Adipose tissue (tissue), 3 donors: Measurements from ENCODE around the gene ME3. TPM values are rescaled to one million over a fixed set of nuclear protein-coding genes. Genes with fewer than 3 reads are reported as not detected.

Experiments
- H3K27ac ChIP-seq: one replicate; pipeline ENCODE4 v1.5.1; 2013; ENCODE audit warnings: low read depth, low read length
- WGBS, 3 donors: extraction: QIAGEN DNeasy Blood & Tissue Kit; methylation state at CpG; one replicate each; pipeline ENCODE4 v1.1.7; 2013; 5-methylcytosine and 5-hydroxymethylcytosine counted together
- polyA plus RNA-seq, 3 donors: library from polyadenylated mRNA; stranded (reverse); fragments of 200-250 nt; gene quantifications; one replicate each; pipeline ENCODE4 v1.2.3, GENCODE V29; 2013
- donor health status: healthy with polysubstance abuse.
- donor health status: Bipolar disorder and iron deficiency.
- donor health status: healthy.

ME3 gene
- polyA plus RNA-seq, 3 donors = 7.6 to 29.4 (median 14.5) TPM

DNA sequence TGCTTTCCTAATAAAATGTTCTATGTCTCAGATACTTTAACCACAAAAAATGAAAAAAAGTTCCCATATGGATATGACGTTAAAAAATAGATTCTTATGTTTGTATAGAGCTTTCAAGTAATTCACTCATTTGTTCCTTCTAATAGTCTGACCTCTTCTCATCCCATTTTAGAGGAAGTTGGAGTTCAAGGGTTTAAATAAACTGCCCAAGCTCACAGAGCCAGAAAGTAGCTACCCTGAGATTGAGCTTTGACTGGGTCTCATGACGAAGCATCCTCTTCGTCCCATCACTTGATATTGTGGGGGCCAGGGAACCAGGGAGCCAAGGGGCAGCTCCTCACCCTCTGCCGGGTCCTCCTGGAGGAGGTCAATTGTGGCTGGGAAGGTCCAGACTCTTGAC lies 181.4 kb downstream of the ME3 start:
- no peak overlapping the region for H3K27ac ChIP-seq
- 82 to 87% (median 85%) methylated on average over 4 of the region's 4 CpGs for WGBS, 3 donors

DNA sequence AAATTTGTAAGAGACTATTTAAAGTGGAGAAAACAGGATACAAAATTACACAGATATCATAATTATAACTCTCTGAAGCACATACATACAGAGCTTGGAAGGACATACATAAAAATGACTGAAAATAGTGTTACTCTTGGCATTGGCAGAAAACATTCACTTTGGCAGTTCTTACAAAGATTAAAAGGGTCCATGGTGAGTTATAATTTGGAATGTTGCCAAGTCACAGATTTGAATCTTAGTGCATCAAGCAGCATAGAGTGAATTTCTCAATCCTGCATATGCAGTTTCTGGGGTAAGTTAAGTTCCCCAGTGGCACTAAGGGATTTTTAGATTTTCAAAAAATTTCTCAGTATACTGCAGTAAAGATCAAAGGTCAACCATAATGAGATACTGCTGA lies 181.8 kb downstream of the ME3 start:
- H3K27ac ChIP-seq = no peak overlapping the region

DNA sequence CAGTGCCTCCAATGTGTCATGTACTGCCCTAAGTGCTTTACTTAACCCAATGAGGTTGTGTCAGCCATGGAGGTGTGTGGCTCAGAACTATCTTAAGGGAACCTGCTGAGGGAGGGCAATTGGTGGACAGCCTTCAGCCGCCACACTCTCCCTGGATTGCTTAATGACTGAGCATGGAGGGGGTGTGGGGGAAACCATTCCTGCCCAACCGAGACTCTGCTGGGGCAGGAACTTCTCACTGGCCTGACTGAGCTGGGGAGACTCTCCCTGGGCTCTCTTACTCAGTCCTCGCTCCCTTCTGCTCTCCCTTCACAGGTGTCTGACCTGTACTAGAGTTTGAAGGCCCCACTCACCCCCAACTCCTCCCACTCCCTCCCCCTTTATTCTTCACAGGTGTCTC lies 183.0 kb downstream of the ME3 start:
- no peak overlapping the region for H3K27ac ChIP-seq
- WGBS, 3 donors = 87 to 95% (median 90%) methylated on average over 3 of the region's 3 CpGs

DNA sequence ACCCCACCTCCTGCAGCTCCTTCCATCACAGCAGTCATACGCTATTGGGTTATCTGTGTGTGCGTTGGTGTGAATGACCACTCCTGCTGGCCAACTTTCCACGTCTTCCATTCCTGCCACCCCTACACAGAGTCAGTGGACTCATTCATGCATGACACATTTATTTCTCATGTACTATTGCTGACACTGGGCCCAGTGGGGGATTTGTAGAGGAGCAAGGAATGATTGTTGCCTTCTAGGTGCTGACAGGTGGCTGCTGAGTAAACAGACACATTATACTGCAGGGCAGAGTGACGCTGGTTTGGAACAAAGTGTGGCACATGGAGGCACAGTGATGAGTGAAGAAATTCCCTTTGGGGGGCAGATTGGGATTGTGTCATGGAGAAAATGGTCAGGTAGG lies 183.9 kb downstream of the ME3 start:
- WGBS, 3 donors = 94 to 99% (median 96%) methylated on average over 4 of the region's 4 CpGs

DNA sequence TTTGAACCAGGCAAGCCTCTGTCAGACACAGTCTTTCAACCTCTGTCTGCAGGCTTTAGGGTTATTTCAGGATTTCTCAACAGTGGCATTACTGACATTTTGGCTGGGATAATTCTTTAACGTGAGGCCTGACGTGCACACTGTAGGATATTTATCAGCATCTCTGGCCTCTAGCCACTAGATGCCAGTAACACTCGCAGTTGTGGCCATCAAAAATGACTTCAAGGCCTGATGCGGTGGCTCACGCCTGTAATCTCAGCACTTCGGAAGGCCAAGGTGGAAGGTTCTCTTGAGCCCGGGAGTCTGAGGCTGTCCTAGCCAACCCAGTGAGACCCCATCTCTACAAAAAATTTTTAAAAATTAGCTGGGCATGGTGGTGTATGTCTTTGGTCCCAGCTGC lies 184.7 kb downstream of the ME3 start:
- 84 to 97% (median 96%) methylated on average over 7 of the region's 7 CpGs for WGBS, 3 donors
- no peak overlapping the region for H3K27ac ChIP-seq

More for the DNA sequence above, 183.9 kb downstream of the ME3 start:
- H3K27ac ChIP-seq = no peak overlapping the region

DNA sequence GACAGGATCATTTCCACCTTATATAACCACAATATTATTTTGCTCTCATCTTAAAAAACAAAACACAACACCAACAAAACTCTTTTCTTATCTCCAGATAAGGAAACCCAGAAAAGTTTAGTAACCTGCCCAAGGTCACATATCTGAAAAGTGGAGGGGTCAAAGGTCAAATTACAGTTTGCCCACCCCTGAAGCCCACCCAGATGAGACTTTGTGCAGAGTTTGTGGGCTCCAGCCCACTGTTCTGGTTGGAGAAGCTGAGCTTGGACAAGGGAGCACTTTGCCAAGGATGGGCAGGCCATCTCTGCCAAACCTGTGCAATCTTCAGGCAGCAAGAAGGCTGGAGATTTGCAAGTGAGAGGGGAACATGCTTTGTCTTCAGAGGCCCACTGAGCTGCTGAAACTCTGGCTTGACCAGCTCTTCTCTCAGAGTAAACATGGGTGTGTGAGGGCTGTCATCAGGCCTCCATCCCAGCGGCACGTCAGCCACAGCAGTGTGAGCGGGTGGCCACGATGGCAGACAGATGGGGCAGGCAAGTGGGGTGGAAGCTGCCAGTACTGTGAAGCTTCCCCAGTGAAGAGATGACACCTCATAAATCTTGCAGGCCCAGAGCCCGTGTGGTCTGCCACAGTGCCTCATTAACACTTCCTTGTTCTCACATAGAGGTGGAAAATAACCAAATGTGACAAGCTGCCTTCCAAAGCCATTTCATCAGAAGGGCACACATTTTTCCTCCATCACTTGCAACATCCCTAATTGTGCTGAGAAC lies 186.0 kb downstream of the ME3 start:
- H3K27ac ChIP-seq = no peak overlapping the region
- WGBS, 3 donors = 44 to 83% (median 52%) methylated on average over 5 of the region's 5 CpGs

DNA sequence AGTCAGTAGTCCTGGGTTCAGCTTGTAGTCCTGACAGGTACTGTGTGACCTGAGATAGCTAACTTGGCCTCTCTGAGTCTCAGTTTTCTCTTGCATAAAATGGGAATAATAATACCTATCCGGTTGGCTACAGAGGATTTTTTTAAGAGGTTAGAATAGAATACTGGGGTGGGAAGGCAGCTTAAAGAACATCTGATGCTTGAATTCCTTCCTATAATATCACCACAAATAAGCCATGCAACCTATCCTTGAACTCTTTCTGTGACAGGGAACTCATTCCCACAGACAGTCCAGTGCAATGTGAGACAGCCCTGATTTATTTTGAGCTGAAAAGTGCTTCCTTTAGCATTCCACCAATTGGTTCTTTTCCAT lies 187.6 kb downstream of the ME3 start:
- WGBS, 3 donors = 81 to 96% (median 88%) methylated on average over 1 of the region's 1 CpG

DNA sequence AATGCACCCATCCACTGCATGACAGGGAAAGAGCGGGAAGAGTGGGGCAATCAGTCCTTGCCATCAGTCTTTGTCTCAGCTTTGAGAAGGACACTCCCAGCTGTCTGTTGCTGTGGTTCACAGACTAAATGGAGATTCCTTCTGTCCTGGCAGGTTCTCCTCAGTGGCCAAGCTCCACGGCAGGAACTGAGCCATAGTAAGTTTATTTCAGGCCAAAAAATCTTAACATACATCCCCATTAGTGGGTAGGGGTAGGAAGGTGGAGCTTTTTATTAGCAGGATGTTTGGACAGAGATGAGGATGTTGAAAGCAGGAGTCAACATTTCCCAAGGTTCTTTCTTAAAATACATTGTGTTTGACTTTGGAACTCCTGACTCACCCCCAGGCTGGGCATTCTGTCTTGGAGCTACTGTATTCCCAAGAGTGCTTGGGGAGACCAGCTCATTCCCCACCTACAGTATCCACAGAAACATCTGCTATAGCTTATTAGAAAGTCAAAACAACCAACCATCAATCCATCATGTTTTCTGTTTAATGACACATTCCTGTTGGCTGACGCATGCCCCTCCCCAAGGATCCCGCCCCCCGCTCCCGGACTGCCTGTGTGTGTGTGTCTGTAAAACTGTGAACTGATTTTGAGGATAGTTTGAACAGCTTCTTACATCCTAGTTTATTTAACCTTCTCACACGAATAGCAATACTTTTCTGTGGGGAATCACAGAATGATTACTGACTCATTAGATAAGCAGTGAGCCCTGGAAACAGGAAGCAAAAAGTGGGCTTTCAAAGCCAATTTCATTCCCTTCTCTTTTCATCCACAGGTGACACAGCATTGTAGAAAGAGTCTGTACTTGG lies 188.2 kb downstream of the ME3 start:
- WGBS, 3 donors = 40 to 55% (median 54%) methylated on average over 7 of the region's 7 CpGs
- no peak overlapping the region for H3K27ac ChIP-seq

More for the DNA sequence above, 187.6 kb downstream of the ME3 start:
- H3K27ac ChIP-seq = no peak overlapping the region

DNA sequence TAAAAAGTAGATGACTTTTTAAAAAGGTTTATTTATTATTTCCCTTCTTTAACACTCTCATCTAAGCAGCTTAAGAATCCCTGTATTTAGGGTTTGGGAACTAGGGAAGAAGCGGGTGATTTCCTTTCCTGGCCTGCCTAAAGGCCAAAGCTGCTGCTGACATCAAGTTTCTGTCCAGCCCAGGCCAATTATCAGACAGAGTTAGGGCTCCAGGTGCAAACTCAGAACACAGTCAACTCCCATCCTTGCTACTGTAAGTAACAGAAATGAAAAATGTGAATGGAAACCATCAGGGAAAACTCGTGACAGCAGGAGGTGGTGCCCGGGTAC lies 188.8 kb downstream of the ME3 start:
- WGBS, 3 donors = 68 to 83% (median 77%) methylated on average over 3 of the region's 3 CpGs

DNA sequence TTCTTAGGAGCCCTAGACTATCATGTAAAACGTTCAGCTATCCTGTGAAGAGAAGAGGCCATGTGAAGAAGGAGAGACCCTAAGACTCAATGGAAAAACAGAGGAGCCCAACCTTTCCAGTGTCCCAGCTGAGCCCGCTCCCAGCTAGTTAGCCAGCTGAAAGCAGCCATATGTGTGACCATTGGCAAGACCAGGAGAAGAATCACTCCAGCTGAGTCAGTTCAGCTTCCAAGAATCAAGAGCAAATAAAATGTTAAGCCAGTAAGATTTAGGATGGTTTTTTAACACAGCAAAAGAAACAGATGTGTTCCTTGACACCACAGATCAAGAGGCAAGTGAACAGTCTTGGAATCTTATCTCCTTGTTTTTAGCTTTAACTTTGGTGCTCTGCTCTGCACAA lies 189.7 kb downstream of the ME3 start:
- no peak overlapping the region for H3K27ac ChIP-seq
- WGBS, 3 donors = 70 to 90% (median 83%) methylated on average over 2 of the region's 2 CpGs

More for the DNA sequence above, 188.8 kb downstream of the ME3 start:
- no peak overlapping the region for H3K27ac ChIP-seq

DNA sequence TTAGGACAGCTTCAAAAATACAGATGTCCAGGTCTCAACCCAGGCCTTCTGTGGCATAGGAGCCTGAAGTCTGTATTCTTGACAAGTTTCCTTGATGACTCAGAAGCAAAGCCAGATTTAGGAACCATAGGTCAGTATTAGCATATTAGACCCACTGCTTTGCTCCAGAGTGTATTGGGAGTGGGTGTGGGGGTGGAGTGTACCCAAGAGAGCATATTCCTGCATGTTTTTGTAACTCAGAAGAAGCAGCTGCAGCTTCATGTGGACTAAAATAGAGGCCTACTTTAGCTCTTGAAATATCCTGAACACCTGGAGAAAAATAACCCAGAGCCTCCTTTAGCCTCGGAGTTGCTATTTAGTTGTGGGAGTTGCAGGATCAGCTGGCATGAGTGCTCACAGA lies 191.0 kb downstream of the ME3 start:
- 65 to 87% (median 80%) methylated on average over 1 of the region's 1 CpG for WGBS, 3 donors
- H3K27ac ChIP-seq = no peak overlapping the region

DNA sequence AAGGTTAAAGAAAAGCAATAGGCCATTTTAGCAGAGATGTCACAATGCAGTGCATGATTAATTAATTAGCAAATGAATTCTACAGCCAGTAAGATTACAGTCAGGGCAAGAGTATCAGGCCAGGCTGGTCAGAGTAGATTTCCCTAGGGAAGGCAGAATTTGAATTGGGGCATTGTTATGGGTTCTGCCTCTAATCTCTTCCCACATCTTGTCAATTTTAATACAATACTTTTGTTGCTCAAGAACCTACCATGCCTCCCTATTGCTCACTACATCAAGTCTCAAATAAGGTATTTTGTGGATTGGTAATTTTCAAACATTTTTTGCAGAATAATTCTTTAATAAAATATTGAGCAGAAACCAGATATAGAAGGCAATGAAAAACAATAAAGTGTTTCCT lies 194.1 kb downstream of the ME3 start:
- H3K27ac ChIP-seq = no peak overlapping the region

DNA sequence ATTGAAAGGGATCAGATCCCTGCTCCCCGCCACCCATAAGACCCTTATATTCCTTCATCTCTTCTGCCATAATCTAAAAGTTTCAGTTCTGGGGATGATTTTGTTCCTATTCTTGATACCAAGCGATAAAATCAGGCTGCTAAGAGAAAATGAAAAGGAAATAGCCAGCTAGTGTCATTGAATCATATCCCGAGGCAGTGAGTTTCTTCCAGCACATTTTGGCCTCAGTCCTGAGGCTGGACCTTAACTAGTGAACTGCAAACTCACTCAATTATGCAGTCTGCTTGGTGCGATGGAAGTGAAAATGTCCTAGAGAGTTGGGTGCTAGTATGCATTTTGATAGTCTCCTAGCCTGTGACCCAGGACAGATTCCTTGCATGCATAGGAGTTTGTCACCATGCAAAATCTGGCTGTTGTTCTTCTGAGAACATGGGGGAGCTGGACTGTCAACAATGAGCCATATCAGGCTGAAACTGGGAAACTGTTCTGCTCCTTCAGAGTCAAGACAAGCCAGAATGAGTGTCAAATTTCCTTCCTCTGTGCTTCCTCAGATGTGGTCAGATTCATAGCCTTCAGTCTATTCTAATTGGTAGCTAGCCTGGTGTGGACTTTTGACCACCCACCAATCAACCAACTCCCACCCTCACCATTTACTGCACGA lies 194.8 kb downstream of the ME3 start:
- 59 to 81% (median 63%) methylated on average over 5 of the region's 5 CpGs for WGBS, 3 donors
- H3K27ac ChIP-seq = no peak overlapping the region

DNA sequence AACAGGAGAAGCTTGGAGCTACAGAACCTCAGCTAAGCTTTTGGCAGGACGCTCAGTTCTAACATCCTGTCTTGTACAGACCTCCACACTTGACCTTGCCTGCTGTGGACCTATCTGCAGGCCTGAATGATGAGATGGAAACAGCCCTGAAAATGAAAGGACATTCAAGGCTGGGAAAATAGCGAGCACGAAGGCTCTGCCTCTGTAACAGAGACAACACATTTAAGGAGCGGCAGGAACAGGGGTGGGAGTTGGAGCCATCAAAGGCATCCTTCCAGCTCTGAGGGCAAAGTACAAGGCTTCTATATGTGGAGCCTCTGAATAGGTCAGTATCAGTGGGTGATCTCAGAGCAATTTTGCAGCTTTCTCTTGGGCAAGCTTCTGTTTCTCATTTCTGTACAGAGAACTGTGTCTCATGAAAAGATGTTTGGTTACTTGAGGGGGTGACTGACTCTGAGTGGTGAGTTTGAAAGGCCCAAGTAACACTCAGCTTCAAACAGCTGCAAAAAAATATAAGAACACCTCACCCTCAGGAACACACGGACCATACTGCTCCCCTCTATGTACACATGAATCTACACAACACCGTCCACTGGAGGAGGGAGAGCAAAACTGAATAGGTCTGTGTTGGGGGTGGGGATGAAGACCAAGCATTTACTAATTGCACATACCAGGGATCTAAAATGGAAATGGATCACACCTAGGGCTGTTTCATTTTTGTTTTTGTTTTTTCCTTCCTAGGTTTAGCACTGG lies 196.1 kb downstream of the ME3 start:
- 54 to 87% (median 65%) methylated on average over 6 of the region's 6 CpGs for WGBS, 3 donors

DNA sequence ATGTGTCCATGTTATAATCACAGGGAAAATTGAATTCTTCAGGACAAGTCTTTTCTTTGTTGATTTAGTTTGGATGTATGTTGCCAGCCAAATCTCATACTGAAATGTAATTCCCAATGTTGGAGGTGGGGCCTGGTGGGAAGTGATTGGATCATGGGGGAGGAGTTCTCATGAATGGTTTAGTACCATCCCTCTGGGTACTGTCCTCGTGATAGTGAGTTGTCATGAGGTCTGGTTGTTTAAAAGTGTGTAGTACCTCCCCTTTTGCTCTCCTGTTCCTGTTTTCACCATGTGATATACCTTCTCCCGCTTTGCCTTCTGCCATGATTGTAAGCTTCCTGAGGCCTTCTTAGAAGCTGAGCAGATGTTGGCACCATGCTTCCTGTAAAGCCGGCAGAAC lies 197.4 kb downstream of the ME3 start:
- H3K27ac ChIP-seq = no peak overlapping the region
- 86 to 96% (median 89%) methylated on average over 3 of the region's 3 CpGs for WGBS, 3 donors

More for the DNA sequence above, 196.1 kb downstream of the ME3 start:
- H3K27ac ChIP-seq = no peak overlapping the region

DNA sequence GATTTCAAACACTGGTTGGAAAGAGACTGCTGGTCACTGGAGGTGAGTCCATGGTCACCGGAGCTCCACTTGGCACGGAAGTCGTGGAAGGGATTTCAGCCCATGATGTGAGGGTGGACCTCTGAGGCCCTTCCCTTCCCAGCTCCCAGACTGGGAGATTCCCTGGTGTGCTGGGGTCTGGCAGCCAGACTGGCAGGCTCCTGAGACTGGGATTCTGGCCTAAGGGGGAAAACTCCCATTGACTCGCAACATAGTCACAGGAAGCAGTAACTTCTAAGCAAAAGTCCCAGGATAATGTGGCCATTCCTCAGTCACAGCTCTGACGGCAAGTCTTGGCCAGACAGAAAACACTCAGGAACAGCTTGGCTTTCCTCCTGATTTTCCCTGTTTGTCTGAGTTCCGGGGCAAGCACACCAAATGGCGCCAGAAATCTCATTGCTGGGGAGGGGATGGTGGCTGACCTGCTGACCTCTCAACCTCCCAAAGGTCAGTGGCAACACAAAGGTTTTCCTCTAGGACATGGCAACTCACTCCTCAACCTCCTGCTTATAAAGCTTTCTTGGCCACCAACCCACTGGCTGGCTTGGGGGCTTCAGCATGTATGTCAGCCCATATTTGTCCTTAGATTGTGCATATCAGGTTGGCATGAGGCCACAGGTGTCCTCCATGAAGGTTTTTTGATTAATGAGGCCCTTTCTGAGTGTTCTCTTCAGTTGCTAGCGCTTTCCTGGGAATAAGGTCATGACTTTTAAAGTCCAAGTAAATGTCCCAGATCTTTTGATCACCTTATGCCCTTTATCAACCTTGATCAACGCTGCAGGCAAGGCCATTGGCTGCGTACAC lies 198.2 kb downstream of the ME3 start:
- WGBS, 3 donors = 61 to 75% (median 62%) methylated on average over 10 of the region's 10 CpGs
- no peak overlapping the region for H3K27ac ChIP-seq

DNA sequence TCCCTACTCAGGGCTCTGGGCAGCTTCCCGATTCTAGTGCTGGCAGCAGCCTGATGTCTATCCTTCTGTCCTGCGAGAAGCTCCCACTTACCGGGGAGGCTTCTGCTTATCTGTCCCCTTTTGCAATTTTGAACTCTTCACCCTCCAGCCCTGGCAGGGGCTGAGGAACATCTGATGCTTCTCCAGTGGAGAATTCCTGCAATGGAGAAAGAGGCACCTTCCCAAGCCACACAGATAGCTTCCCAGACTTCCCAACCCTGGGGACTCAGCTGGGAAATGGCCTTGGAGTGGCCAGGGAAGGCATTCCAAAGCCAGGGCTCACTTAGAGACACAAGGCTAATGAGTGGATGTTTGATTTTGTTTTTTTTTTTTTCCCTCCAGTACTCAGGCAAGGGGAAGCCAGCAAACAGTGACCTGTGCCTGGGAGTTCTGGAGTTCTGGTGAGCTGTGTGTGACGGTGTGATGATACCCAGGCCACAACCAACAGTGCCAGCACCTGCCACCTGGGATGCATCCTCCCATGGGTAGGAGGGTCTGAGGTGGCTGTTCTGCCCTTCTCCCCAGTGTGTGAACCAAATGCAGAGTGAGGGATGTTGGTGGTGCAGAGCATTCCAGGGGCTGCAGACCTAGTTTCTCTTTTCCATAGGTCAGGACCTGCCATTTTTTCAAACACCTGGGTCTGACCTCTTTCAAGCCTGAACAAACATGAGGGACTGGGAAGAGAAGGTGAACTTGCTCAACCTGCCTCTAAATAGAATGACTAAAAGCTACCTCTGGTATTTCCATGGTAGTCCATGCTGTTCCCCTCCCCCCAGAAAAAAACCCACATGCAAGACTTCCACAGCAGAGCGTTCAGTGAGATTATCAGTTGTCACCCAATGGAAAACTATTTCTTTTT lies 202.7 kb downstream of the ME3 start:
- H3K27ac ChIP-seq = no peak overlapping the region
- 57 to 86% (median 64%) methylated on average over 5 of the region's 5 CpGs for WGBS, 3 donors
